Naive thymus-derived CD8-positive, alpha-beta T cell (primary cell): ENCODE data around the gene TBX1. TPM values are rescaled to one million over a fixed set of nuclear protein-coding genes. Genes with fewer than 3 reads are reported as not detected.

ENCODE experiments used
- ATAC-seq, 2 donors: fragments of 150-1000 bp; cut with Tn5 transposase in 1 of 2; sonication (Bioruptor Pico), chemical (Tn5 transposase) in 1 of 2; 1 replicate in 1 of 2; 2 replicates in 1 of 2; pipeline ENCODE4 v1.10.0; 2021; ENCODE audit warnings: mild to moderate bottlenecking in 2 of 2, moderate library complexity in 2 of 2
- POLR2A ChIA-PET: fragments of 350-600 bp; sonication (Branson Sonifier 250); formaldehyde crosslinking; loops from one replicate; lab custom pipeline; 2021; ENCODE audit warnings: antibody characterized with exemption; lab: Charles Lee
- DNase-seq, 10 donors: peaks; one replicate each; pipeline versions ENCODE4 v3.0.0 to v3.0.0-alpha.2; 2020 to 2022
- H3K27ac Mint-ChIP-seq, 10 donors: one replicate each; pipeline ENCODE4 v1.8.0; 2020 to 2022; ENCODE audit warnings: mild to moderate bottlenecking in 10 of 10, mixed read lengths in 10 of 10, moderate library complexity in 4 of 10, inconsistent platforms in 1 of 10
- H3K27me3 Mint-ChIP-seq, 5 donors: one replicate each; pipeline ENCODE4 v1.8.0; 2021 to 2022; ENCODE audit warnings: mixed read lengths in 5 of 5
- H3K36me3 Mint-ChIP-seq, 3 donors: one replicate each; pipeline ENCODE4 v1.8.0; 2020 to 2022; ENCODE audit warnings: mixed read lengths in 3 of 3, mild to moderate bottlenecking in 2 of 3, inconsistent platforms in 1 of 3
- H3K4me1 Mint-ChIP-seq, 4 donors: one replicate each; pipeline ENCODE4 v1.8.0; 2021 to 2022; ENCODE audit warnings: mixed read lengths in 4 of 4
- H3K4me3 Mint-ChIP-seq, 10 donors: one replicate each; pipeline ENCODE4 v1.8.0; 2020 to 2022; ENCODE audit warnings: mild to moderate bottlenecking in 10 of 10, mixed read lengths in 10 of 10, moderate library complexity in 6 of 10, inconsistent platforms in 1 of 10
- H3K9me3 Mint-ChIP-seq, 9 donors: one replicate each; pipeline ENCODE4 v1.8.0; 2020 to 2022; ENCODE audit warnings: mixed read lengths in 9 of 9, mild to moderate bottlenecking in 3 of 9, inconsistent platforms in 1 of 9, moderate library complexity in 1 of 9
- polyA plus RNA-seq, 3 donors: library from polyadenylated mRNA; unstranded; fragments of 300-500 nt; fragmentation: Illumina TruSeq; gene quantifications; one replicate each; pipeline ENCODE4 v1.2.3, GENCODE V29; 2021
- total RNA-seq, 8 experiments: library from RNA in 2 of 8; stranded (reverse) in 2 of 8; gene quantifications; one replicate each; pipeline ENCODE4 v1.2.3 and lab custom pipeline; 2021 to 2026

The TBX1 gene
- total and polyA plus RNA-seq, 5 experiments from 2014 or later: not detected

DNA sequence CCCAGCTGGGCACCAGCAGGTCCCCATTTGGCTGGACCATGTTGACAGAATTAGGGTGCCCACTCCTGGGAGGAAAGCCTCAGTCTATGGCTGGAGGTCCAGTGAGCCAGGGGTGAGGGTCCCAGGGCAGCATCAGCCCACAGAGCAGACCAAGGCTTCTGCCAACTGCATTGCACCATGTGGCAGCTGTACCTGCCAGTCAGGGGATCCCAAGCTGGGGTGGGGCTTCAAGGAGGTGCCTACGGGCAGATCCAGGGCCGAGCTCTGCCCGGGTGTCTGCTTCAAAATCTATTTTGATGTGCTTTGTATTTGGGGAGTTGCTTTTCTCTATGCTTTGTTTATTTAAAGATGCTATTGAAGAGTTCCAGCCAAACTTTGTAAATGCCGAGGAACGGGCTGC, 26.8 kb upstream of the TBX1 start:
- no peak for ATAC-seq
- H3K27me3 Mint-ChIP-seq: no peaks in the 10 kb centered on the region
- no peak overlapping the region for H3K27ac Mint-ChIP-seq
- peaks cover 0 to 6% (median 2%) of the 10 kb centered on the region in 4 donors for H3K4me1 Mint-ChIP-seq
- POLR2A ChIA-PET: no interaction called here
- no peaks in the 10 kb centered on the region for H3K36me3 Mint-ChIP-seq
- H3K9me3 Mint-ChIP-seq: no peaks in the 10 kb centered on the region
- H3K4me3 Mint-ChIP-seq: no peak overlapping the region
- no peak for DNase-seq

- Mint-ChIP-seq H3K4me3 (no peak overlapping the region), H3K27ac (no peak overlapping the region), H3K4me1 (peaks cover 0 to 6% (median 2%) of the 10 kb centered on the region in 4 donors), H3K27me3 (no peaks in the 10 kb centered on the region), H3K36me3 (no peaks in the 10 kb centered on the region), H3K9me3 (no peaks in the 10 kb centered on the region)
- ATAC-seq (no peak), DNase-seq (no peak)
- POLR2A ChIA-PET: no interaction called here
Observed at GRCh38 chr22:19734163-19734562, 26.4 kb upstream of the TBX1 start.

GRCh38 chr22:19734837-19735382, 25.7 kb upstream of the TBX1 start:
- Mint-ChIP-seq H3K4me1 (peaks cover 0 to 6% (median 2%) of the 10 kb centered on the region in 4 donors), H3K4me3 (no peak overlapping the region), H3K27ac (peak overlapping the region in 1 of 10 donors; percentile 15), H3K9me3 (no peaks in the 10 kb centered on the region), H3K27me3 (no peaks in the 10 kb centered on the region), H3K36me3 (no peaks in the 10 kb centered on the region)
- POLR2A ChIA-PET: no interaction called here
- ATAC-seq (no peak), DNase-seq (no peak)

DNA sequence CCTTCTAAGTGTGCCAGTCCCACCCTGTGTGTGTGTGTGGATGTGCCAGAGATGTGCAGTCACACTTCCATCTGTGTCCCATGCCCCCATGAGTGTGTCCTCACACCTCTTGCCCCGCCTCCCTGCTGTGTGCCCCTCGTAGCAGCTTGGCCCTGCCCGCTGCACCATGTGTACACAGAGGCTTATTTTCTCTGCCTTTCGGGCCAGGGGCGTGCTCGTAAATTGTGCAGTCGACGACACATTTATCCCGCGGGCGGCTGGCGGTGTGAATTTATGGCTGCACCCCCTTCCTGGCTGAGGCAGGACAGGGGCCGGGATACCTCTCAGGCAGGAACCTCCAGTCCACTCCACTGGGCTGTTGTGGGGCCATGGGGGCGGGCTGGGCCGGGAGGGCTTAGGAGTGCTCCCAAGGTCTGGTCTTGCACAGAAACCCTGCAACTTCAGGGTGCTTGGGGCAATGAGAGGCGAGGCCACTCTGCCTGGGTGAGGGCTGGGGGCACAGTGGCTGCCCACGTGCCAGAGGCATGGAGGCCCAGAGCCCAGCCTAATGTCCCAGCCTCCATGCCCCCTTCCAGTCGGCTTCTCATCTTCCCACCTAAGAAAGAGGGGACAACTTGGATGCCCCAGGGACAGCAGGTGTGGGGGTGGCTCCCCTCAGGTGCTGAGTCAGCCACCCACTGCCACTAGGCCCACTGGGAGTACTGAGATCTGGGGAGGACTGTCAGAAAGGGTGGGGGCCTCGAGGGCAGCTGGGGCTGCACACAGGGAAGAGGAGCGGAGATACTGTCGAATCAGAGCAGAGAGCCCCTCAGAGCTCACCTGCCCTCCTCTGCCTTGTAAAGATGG, 24.7 kb upstream of the TBX1 start:
- Mint-ChIP-seq H3K36me3 (no peaks in the 10 kb centered on the region), H3K27ac (no peak overlapping the region), H3K9me3 (no peaks in the 10 kb centered on the region), H3K4me1 (peaks cover 0 to under 1% (median 0%) of the 10 kb centered on the region in 4 donors), H3K4me3 (no peak overlapping the region), H3K27me3 (no peaks in the 10 kb centered on the region)
- ATAC-seq (no peak), DNase-seq (no peak)
- POLR2A ChIA-PET: no interaction called here

GRCh38 chr22:19737846-19738663, 22.5 kb upstream of the TBX1 start:
- Mint-ChIP-seq H3K9me3 (no peaks in the 10 kb centered on the region), H3K27me3 (no peaks in the 10 kb centered on the region), H3K36me3 (no peaks in the 10 kb centered on the region), H3K4me3 (no peak overlapping the region), H3K4me1 (no peaks in the 10 kb centered on the region), H3K27ac (no peak overlapping the region)
- ATAC-seq (no peak), DNase-seq (no peak)
- POLR2A ChIA-PET: no interaction called here

GRCh38 chr22:19738664-19739447, 21.7 kb upstream of the TBX1 start:
- DNase-seq (no peak), ATAC-seq (no peak)
- Mint-ChIP-seq H3K27me3 (no peaks in the 10 kb centered on the region), H3K4me3 (no peak overlapping the region), H3K9me3 (no peaks in the 10 kb centered on the region), H3K4me1 (no peaks in the 10 kb centered on the region), H3K36me3 (no peaks in the 10 kb centered on the region), H3K27ac (no peak overlapping the region)
- POLR2A ChIA-PET: no interaction called here

- no peak overlapping the region for H3K4me3 Mint-ChIP-seq
- H3K4me1 Mint-ChIP-seq: no peaks in the 10 kb centered on the region
- POLR2A ChIA-PET: no interaction called here
- ATAC-seq: no peak
- no peaks in the 10 kb centered on the region for H3K36me3 Mint-ChIP-seq
- H3K9me3 Mint-ChIP-seq: no peaks in the 10 kb centered on the region
- no peak for DNase-seq
- no peak overlapping the region for H3K27ac Mint-ChIP-seq
- no peaks in the 10 kb centered on the region for H3K27me3 Mint-ChIP-seq
Observed at GRCh38 chr22:19739448-19739895, 21.1 kb upstream of the TBX1 start.

DNA sequence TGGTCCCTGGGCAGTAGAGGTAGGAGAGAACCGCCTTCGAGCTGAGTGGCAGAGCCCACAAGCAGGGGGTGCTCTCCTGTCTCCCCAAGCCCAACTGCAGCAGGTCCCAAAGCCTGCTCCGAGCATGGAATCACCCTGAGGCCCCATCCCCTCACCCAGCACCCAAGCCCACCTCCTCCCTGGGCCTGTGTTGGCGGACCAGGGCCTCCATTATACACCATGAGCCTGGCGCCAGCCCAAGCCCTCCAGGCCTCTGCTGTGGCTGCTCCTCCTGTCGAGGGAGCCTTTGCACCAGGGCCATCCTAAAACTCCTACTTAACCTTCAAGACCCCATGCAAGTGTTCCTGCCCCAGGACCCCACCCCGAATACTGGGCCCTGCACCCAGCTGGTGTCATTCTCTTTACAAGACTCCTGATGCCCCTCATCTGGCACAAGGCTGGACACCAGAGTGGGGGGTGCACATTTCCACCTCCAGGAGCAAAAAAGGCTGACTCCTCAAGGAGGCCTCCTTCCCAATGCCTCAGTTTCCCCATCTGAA, 20.6 kb upstream of the TBX1 start:
- DNase-seq (no peak), ATAC-seq (no peak)
- Mint-ChIP-seq H3K36me3 (no peaks in the 10 kb centered on the region), H3K9me3 (no peaks in the 10 kb centered on the region), H3K27me3 (no peaks in the 10 kb centered on the region), H3K4me1 (no peaks in the 10 kb centered on the region), H3K4me3 (no peak overlapping the region), H3K27ac (peak overlapping the region in 1 of 10 donors; percentile 27)
- POLR2A ChIA-PET: no interaction called here

- Mint-ChIP-seq H3K27ac (no peak overlapping the region), H3K36me3 (no peaks in the 10 kb centered on the region), H3K9me3 (no peaks in the 10 kb centered on the region), H3K27me3 (no peaks in the 10 kb centered on the region), H3K4me3 (no peak overlapping the region), H3K4me1 (no peaks in the 10 kb centered on the region)
- ATAC-seq: no peak
- DNase-seq: no peak
- POLR2A ChIA-PET: no interaction called here
Observed at GRCh38 chr22:19740586-19740985, 20.0 kb upstream of the TBX1 start.

DNA sequence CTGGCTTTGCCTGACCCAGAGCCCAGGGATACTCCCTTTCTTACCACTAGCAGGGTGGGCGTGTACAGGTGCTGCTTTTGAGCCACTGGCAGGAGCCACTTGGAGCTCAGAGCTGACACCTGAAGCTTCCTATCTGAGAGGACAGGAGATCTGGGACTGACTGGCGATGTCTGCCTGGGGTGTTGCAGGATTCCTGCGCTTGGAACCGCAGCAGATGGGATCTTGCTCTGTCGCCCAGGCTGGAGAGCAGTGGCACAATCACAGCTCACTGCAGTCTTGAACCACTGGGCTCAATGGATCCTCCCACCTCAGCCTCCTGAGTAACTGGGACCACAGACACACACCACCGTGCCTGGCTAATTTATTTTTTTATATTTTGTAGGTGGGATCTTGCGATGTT, 19.5 kb upstream of the TBX1 start:
- POLR2A ChIA-PET: no interaction called here
- ATAC-seq: no peak
- Mint-ChIP-seq H3K4me1 (no peaks in the 10 kb centered on the region), H3K27me3 (no peaks in the 10 kb centered on the region), H3K9me3 (no peaks in the 10 kb centered on the region), H3K27ac (no peak overlapping the region), H3K36me3 (no peaks in the 10 kb centered on the region), H3K4me3 (no peak overlapping the region)
- no peak for DNase-seq

DNA sequence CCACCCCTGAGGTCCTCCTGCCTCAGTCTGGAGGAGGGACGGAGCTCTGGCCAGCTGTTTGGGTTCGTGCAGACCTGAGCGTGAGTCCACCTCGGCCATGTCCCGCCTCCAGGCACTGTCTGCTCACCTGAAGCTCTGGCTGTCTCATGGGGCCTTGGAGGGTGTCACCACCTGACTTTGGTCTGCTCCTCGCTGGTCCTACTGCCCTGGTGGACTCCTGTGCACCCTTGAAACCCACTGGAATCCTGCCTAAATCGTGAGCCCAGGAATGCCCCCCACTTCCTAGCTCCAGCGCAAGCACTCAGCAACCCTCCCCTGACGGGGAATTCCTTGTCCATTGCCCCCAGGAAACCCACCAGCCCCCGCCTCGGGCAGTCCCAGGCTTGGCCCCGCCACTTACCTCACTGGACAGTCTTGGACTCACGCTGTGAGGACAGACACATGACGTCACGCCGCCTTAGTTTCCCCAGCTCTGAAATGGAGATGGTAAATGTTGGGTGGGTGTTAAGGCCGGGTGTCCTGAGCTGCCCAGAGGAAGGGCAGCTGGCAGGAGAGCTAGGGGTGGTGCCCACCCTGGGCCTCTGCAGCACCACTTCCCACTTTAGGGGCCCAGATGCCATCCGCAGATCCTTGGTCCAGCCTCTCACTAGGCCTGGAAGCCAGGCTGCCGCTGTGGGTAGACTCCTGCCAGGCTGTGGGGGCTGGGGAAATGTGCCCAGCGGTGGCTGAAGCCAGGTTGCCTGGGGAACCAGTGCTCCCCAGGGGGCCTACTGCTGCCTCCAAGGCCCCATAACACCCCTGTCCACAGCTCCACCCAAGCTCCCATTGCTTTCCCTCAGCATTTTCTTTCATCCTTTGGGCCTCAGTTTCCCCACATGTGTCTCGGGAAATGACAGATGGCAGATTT, 18.2 kb upstream of the TBX1 start:
- Mint-ChIP-seq H3K27me3 (no peaks in the 10 kb centered on the region), H3K4me1 (no peaks in the 10 kb centered on the region), H3K36me3 (no peaks in the 10 kb centered on the region), H3K4me3 (no peak overlapping the region), H3K27ac (no peak overlapping the region), H3K9me3 (no peaks in the 10 kb centered on the region)
- no peak for DNase-seq
- POLR2A ChIA-PET: no interaction called here
- ATAC-seq: no peak

DNA sequence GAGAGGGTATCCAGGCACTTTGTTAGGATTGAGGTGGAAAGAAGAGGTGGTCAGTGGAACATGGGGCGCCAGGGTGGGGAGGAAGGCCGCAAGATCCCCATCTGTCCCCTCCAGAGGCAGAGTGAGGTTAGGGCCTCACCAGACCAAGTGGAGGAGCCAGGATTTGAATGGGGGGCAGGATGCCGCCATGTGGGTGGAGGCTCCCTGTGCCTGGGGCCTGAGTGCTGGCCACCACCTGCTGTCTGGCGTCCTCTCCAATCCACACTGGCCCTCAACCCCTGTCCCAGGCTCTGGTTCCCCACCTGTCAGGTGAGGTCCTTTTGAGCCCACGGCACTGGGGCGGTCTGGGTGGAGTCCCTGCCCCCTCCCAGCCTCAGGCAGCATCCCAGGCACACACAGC, 17.5 kb upstream of the TBX1 start:
- no peaks in the 10 kb centered on the region for H3K36me3 Mint-ChIP-seq
- H3K9me3 Mint-ChIP-seq: no peaks in the 10 kb centered on the region
- no peaks in the 10 kb centered on the region for H3K27me3 Mint-ChIP-seq
- no peak overlapping the region for H3K4me3 Mint-ChIP-seq
- DNase-seq: no peak
- H3K4me1 Mint-ChIP-seq: no peaks in the 10 kb centered on the region
- H3K27ac Mint-ChIP-seq: no peak overlapping the region
- POLR2A ChIA-PET: no interaction called here
- ATAC-seq: no peak
